Measurements from ENCODE around the gene ZSWIM1. TPM values are rescaled to one million over a fixed set of nuclear protein-coding genes. Genes with fewer than 3 reads are reported as not detected.

ZSWIM1 gene
- total and polyA plus RNA-seq, 2 of the 13 experiments (the other 11 are each of a cell fraction or from before 2014, with no cell fraction given) = 9.5 to 11.7 TPM

GRCh38 chr20:45921337-45922189 lies 40.5 kb downstream of the ZSWIM1 start (continued):
- TF ChIP-seq GMEB2 (CRISPR knock-in tag; IDR thresholded peaks at IDR 0.05; ENCODE audit: low read depth) (no peak), KLF12 (CRISPR knock-in tag; IDR thresholded peaks at IDR 0.05; ENCODE audit: borderline replicate concordance) (no peak), MLX (CRISPR knock-in tag; IDR thresholded peaks at IDR 0.05) (no peak), ZNF850 (CRISPR knock-in tag; conservative IDR thresholded peaks at IDR 0.05) (no peak), PHF21A (CRISPR knock-in tag; IDR thresholded peaks at IDR 0.05) (no peak), CBFB (CRISPR knock-in tag; IDR thresholded peaks at IDR 0.05) (no peak), GFI1 (CRISPR knock-in tag; IDR thresholded peaks at IDR 0.05; ENCODE audit: borderline replicate concordance) (peak; percentile 91), TGIF2 (CRISPR knock-in tag; IDR thresholded peaks at IDR 0.05) (no peak), RARA (CRISPR knock-in tag; IDR thresholded peaks at IDR 0.05) (peak; percentile 70), RAD51 (IDR thresholded peaks at IDR 0.05; ENCODE audit: borderline replicate concordance) (no peak), ZNF558 (CRISPR knock-in tag; IDR thresholded peaks at IDR 0.05; ENCODE audit: borderline replicate concordance) (no peak), TFE3 (CRISPR knock-in tag; IDR thresholded peaks at IDR 0.05) (no peak), CREM (IDR thresholded peaks at IDR 0.05) (no peak), CREM (CRISPR knock-in tag; IDR thresholded peaks at IDR 0.05) (no peak), SNRNP70 (IDR thresholded peaks at IDR 0.05; ENCODE audit: low read depth, low read length) (no peak), MTERF4 (CRISPR knock-in tag; IDR thresholded peaks at IDR 0.05) (no peak), ZNF704 (CRISPR knock-in tag; IDR thresholded peaks at IDR 0.05; ENCODE audit: borderline replicate concordance) (no peak), ZNF3 (CRISPR knock-in tag; IDR thresholded peaks at IDR 0.05) (no peak), SNAPC5 (CRISPR knock-in tag; IDR thresholded peaks at IDR 0.05; ENCODE audit: borderline replicate concordance) (no peak), NFIB (CRISPR knock-in tag; IDR thresholded peaks at IDR 0.05; ENCODE audit: borderline replicate concordance) (0 out of 2 replicates have a peak, but pooled peaks have one; percentile 51), ZNF597 (CRISPR knock-in tag; IDR thresholded peaks at IDR 0.05) (no peak), ARHGAP35 (CRISPR knock-in tag; IDR thresholded peaks at IDR 0.05; ENCODE audit: borderline replicate concordance) (no peak), IRF2 (CRISPR knock-in tag; IDR thresholded peaks at IDR 0.05) (no peak), SMAD1 (CRISPR knock-in tag; IDR thresholded peaks at IDR 0.05; ENCODE audit: borderline replicate concordance, low read depth) (no peak)
